Lower leg skin (tissue), 3 donors: Measurements from ENCODE around the gene WDFY4.

Experiments used
- POLR2A ChIP-seq, 2 donors: fragments of 450-650 bp; IDR thresholded peaks; one replicate each; pipeline ENCODE4 v1.6.1; 2016 to 2017; ENCODE audit warnings: antibody characterized with exemption in 2 of 2, mild to moderate bottlenecking in 1 of 2, moderate library complexity in 1 of 2
- TF ChIP-seq, protein P1 (sequence below), 3 donors: fragments of 450-650 bp; IDR thresholded peaks; one replicate each; pipeline ENCODE4 v1.5.1; 2016; ENCODE audit warnings: antibody characterized with exemption in 3 of 3, mild to moderate bottlenecking in 3 of 3, moderate library complexity in 2 of 3

DNA sequence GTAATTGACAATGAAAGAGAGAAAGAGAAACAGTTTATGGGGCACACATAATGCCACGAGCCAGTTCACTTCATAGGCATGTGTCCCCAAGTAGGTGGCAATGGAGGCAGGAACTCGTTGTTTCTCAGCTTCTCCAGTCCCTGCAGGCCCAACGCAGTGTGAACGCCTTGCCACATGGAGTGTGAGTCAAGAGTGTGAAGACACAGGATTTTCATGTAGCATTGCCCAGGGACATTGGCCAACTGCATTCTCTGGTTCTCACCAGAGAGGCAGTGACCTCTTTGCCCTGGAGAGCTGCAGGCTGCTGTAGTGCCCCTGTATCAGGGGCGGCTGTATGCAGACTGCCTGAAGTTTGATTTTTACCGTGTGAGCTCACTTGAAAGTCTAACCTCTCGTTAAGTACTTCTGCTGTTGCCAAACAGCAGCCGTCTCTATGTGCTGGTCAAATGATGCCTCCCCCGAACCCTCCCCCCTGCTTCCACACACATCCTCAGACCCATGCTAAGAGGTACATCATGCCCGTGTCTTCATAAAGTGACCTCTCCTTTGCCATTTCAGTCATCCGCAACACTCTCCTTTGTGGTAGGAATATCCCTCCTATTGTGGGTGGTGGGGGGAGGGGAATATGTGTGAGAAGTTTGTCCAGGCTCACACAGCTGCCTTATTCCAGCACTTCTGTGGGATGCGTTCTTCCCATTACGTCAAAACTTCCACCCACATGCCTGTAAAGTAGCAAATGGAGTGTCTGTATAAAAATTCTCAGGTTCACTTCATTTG, 242.3 kb downstream of the WDFY4 start:
- TF ChIP-seq, protein P1, sequence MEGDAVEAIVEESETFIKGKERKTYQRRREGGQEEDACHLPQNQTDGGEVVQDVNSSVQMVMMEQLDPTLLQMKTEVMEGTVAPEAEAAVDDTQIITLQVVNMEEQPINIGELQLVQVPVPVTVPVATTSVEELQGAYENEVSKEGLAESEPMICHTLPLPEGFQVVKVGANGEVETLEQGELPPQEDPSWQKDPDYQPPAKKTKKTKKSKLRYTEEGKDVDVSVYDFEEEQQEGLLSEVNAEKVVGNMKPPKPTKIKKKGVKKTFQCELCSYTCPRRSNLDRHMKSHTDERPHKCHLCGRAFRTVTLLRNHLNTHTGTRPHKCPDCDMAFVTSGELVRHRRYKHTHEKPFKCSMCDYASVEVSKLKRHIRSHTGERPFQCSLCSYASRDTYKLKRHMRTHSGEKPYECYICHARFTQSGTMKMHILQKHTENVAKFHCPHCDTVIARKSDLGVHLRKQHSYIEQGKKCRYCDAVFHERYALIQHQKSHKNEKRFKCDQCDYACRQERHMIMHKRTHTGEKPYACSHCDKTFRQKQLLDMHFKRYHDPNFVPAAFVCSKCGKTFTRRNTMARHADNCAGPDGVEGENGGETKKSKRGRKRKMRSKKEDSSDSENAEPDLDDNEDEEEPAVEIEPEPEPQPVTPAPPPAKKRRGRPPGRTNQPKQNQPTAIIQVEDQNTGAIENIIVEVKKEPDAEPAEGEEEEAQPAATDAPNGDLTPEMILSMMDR (IDR thresholded peaks at IDR 0.05): no peak
- no peak for TF ChIP-seq POLR2A (IDR thresholded peaks at IDR 0.05)
